Keratinocyte (primary cell): Measurements from ENCODE around the gene TBC1D10B. TPM values are rescaled to one million over a fixed set of nuclear protein-coding genes. Genes with fewer than 3 reads are reported as not detected.

Source experiments
- DNase-seq: peaks from one replicate; pipeline ENCODE4 v3.0.0-alpha.2; 2011; ENCODE audit warnings: low read depth, missing footprints, low spot score
- FAIRE-seq: peaks from 2 replicates; lab custom pipeline; 2011; peaks lifted over from hg19 to GRCh38; lab: Jason Lieb, UNC
- H2AFZ ChIP-seq: 2 replicates; pipeline ENCODE4 v1.6.0; 2012; ENCODE audit warnings: low read length, control low read depth, inconsistent platforms; ENCODE audit not compliant: control insufficient read depth
- H3K27ac ChIP-seq: 2 replicates; pipeline ENCODE4 v1.5.1; 2011; ENCODE audit warnings: low read length; ENCODE audit not compliant: control insufficient read depth, insufficient read depth
- H3K27me3 ChIP-seq: 3 replicates; pipeline ENCODE4 v1.6.0; 2011; ENCODE audit warnings: low read length; ENCODE audit not compliant: control insufficient read depth, insufficient read depth; ENCODE audit errors: extremely low read depth
- H3K36me3 ChIP-seq, 2 experiments: 2 replicates in 1 of 2; 3 replicates in 1 of 2; pipeline ENCODE4 v1.5.1; 2011; ENCODE audit warnings: low read length in 2 of 2, mild to moderate bottlenecking in 1 of 2; ENCODE audit not compliant: control insufficient read depth in 2 of 2, insufficient read depth in 2 of 2; ENCODE audit errors: extremely low read depth in 1 of 2
- H3K4me1 ChIP-seq: 3 replicates; pipeline ENCODE4 v1.5.1; 2011; ENCODE audit warnings: low read length; ENCODE audit not compliant: control insufficient read depth, insufficient read depth; ENCODE audit errors: extremely low read depth
- H3K4me2 ChIP-seq: 3 replicates; pipeline ENCODE4 v1.6.0; 2011; ENCODE audit warnings: low read depth, low read length; ENCODE audit not compliant: control insufficient read depth, insufficient read depth; ENCODE audit errors: extremely low read depth
- H3K4me3 ChIP-seq, 3 experiments: fragments of 200-600 bp in 1 of 3; sonication (generic) in 1 of 3; 2 replicates in 2 of 3; 3 replicates in 1 of 3; pipeline ENCODE4 v1.5.1; 2011 to 2016; ENCODE audit warnings: low read length in 3 of 3, mild to moderate bottlenecking in 3 of 3, control low read depth in 2 of 3, inconsistent platforms in 1 of 3, low read depth in 1 of 3, mixed read lengths in 1 of 3, mixed run types in 1 of 3, moderate library complexity in 1 of 3; ENCODE audit not compliant: control insufficient read depth in 2 of 3, insufficient read depth in 2 of 3; ENCODE audit errors: extremely low read depth in 1 of 3
- H3K79me2 ChIP-seq: 2 replicates; pipeline ENCODE4 v1.6.0; 2012; ENCODE audit warnings: low read length; ENCODE audit not compliant: control insufficient read depth, insufficient read depth
- H3K9ac ChIP-seq: 3 replicates; pipeline ENCODE4 v1.6.0; 2011; ENCODE audit warnings: low read length; ENCODE audit not compliant: control insufficient read depth, insufficient read depth; ENCODE audit errors: extremely low read depth
- H3K9me1 ChIP-seq: 3 replicates; pipeline ENCODE4 v1.6.0; 2011; ENCODE audit warnings: low read length; ENCODE audit not compliant: control insufficient read depth, insufficient read depth; ENCODE audit errors: extremely low read depth
- H3K9me3 ChIP-seq: 2 replicates; pipeline ENCODE4 v1.5.1; 2012; ENCODE audit warnings: low read depth, low read length; ENCODE audit not compliant: control insufficient read depth
- H4K20me1 ChIP-seq: 3 replicates; pipeline ENCODE4 v1.6.0; 2011; ENCODE audit warnings: low read length; ENCODE audit not compliant: control insufficient read depth, insufficient read depth; ENCODE audit errors: extremely low read depth
- EZH2 ChIP-seq: IDR thresholded peaks from one replicate; pipeline ENCODE4 v1.6.1; 2012; ENCODE audit warnings: inconsistent platforms, mild to moderate bottlenecking, low read length, moderate library complexity
- dilution Hi-C: fragments of 300-500 bp; cut with MboI; formaldehyde crosslinking; loops from one replicate; pipeline ENCODE4 v1.7.0; 2020; ENCODE audit warnings: low sequenced_read_pairs; ENCODE audit not compliant: extremely low pct_ligation_motif_present
- polyA plus RNA-seq, 5 experiments: library from polyadenylated mRNA; depleted of rRNA in 3 of 5; stranded (reverse) in 3 of 5; stranded (forward) in 1 of 5; unstranded in 1 of 5; fragments of >200 nt; gene quantifications; 1 replicate in 1 of 5; 2 replicates in 3 of 5; 3 replicates in 1 of 5; pipeline versions ENCODE4 v1.2.1 to v1.2.3, GENCODE V29; 2011 to 2012; ENCODE audit warnings: missing spikeins in 2 of 5, low read depth in 1 of 5, low replicate concordance in 1 of 5
- TF ChIP-seq, protein P1 (sequence below), 3 experiments: IDR thresholded peaks in 1 of 3; conservative IDR thresholded peaks in 1 of 3; optimal IDR thresholded peaks in 1 of 3; 2 replicates in 2 of 3; 3 replicates in 1 of 3; pipeline versions ENCODE3 to v1.5.1; 2011; ENCODE audit warnings: low read length in 3 of 3, mild to moderate bottlenecking in 3 of 3, moderate library complexity in 2 of 3, control low read depth in 1 of 3, inconsistent platforms in 1 of 3; ENCODE audit not compliant: insufficient read depth in 2 of 3; ENCODE audit errors: extremely low read depth in 1 of 3

Gene TBC1D10B
- polyA plus RNA-seq, 1 donor (not counting 4 experiments of a cell fraction or from before 2014, with no cell fraction given): 8.6 TPM

DNA sequence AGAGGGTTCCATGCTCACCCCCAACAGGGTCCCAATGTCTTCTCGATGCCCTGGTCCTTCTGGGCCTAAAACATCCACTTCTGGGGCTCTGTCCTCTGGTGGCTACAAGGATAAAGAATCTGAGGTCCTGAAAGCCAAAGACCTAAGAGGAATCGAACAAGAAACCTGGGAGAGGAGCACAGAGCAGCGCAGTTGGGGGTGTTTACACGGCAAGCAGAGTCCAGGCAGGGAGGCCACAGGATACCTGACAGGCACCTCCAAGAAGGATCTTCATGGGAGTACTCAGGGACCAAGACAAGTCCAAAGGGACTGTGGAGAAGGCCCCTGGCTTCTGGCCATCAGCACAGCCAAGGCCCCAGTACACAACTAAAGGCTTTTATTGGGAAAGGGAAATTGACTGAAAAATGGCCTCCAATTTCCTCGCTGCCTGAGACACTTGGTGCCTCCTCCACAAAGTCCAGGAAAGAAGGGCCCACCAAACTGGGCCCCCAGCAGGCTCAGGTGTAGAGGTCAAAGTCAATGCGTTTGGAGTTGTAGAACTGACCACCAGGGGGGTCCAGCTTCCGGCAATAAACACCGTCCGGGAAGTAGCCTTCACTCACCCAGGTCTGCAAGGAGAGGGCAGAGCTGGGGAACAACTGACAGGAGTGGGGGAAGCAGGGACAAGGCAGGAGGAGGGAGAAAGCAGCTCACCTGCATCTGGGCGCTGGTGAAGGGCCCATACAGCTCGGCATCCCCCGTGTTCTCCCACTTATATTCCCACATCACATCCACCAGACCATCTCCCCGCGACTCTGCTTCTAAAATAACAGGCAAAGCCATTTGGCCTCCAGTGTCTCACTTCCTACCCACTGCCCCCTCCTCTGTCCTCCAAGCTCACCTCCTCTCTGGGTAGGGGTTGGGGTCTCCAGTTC lies 17.5 kb downstream of the TBC1D10B start:
- Histone ChIP-seq H3K36me3 (peaks cover 31 to 38% of the 10 kb centered on the region in 2 experiments), H3K9me1 (no peaks in the 10 kb centered on the region), H3K4me1 (peaks cover 16% of the 10 kb centered on the region), H3K9me3 (no peaks in the 10 kb centered on the region), H3K9ac (no peak overlapping the region), H3K4me2 (no peak overlapping the region), H3K79me2 (peaks cover 30% of the 10 kb centered on the region), H4K20me1 (no peaks in the 10 kb centered on the region), H2AFZ (no peak overlapping the region), H3K4me3 (no peak overlapping the region), H3K27ac (no peak overlapping the region), H3K27me3 (no peaks in the 10 kb centered on the region)
- TF ChIP-seq, protein P1, sequence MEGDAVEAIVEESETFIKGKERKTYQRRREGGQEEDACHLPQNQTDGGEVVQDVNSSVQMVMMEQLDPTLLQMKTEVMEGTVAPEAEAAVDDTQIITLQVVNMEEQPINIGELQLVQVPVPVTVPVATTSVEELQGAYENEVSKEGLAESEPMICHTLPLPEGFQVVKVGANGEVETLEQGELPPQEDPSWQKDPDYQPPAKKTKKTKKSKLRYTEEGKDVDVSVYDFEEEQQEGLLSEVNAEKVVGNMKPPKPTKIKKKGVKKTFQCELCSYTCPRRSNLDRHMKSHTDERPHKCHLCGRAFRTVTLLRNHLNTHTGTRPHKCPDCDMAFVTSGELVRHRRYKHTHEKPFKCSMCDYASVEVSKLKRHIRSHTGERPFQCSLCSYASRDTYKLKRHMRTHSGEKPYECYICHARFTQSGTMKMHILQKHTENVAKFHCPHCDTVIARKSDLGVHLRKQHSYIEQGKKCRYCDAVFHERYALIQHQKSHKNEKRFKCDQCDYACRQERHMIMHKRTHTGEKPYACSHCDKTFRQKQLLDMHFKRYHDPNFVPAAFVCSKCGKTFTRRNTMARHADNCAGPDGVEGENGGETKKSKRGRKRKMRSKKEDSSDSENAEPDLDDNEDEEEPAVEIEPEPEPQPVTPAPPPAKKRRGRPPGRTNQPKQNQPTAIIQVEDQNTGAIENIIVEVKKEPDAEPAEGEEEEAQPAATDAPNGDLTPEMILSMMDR (optimal IDR thresholded peaks at IDR 0.05 in 1 of 3, IDR thresholded peaks at IDR 0.05 in 1 of 3, conservative IDR thresholded peaks at IDR 0.05 in 1 of 3; ENCODE audit: extremely low read depth in 1 of 3, insufficient read depth in 2 of 3, low read length in 3 of 3): peak in 1 of 3 experiments; percentile 9
- no peak for TF ChIP-seq EZH2
- FAIRE-seq: no peak
- dilution Hi-C loops: no loop called here
- no peak for DNase-seq

DNA sequence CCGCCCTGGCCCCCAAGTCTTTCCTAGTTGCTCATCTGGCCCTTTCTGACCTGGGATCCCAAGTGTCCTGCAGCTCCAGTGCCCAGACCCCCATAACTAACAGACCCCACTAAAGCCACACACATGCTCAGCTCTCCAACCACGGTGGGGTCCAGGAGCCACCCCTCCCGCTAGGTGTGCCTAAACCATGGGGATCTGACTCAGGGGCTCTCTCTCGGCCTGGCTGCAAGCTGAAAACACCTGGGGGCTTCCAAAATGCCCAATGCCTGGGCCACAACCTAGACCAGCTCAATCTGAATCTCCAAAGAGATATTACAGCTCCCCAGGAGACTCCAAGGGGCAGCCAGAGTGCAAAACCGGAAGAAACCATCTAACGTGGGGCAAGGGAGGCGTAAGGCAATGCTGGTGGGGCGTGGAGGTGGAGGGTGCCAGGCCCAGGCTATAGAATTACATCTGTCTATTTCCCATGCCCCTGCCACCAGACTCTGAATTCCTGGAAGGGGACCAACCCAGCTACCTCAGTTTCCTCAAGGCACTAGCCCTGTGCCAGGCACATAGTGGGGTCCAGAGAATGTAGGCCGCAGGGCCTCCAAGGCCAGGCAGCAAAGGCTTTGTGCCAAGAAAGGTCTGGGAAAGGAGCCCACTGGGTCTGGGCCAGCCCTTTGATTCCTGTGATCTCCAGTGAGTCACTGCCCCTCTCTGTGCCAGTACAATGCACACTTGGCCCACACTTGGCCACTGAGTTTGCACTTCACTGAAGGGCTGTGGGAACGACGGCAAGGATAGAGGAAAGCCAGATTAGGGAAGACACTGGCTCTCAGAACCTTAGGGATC lies 18.5 kb downstream of the TBC1D10B start:
- no peak for TF ChIP-seq EZH2
- TF ChIP-seq, protein P1 (optimal IDR thresholded peaks at IDR 0.05 in 1 of 3, IDR thresholded peaks at IDR 0.05 in 1 of 3, conservative IDR thresholded peaks at IDR 0.05 in 1 of 3; ENCODE audit: extremely low read depth in 1 of 3, insufficient read depth in 2 of 3, low read length in 3 of 3): no peak
- H3K9ac ChIP-seq: no peak overlapping the region
- no peaks in the 10 kb centered on the region for H3K9me1 ChIP-seq
- no peak for FAIRE-seq
- peaks cover 30% of the 10 kb centered on the region for H3K79me2 ChIP-seq
- no peak overlapping the region for H2AFZ ChIP-seq
- no peaks in the 10 kb centered on the region for H3K9me3 ChIP-seq
- H3K4me2 ChIP-seq: no peak overlapping the region
- H4K20me1 ChIP-seq: no peaks in the 10 kb centered on the region
- no peaks in the 10 kb centered on the region for H3K27me3 ChIP-seq
- peaks cover 25 to 34% of the 10 kb centered on the region in 2 experiments for H3K36me3 ChIP-seq
- dilution Hi-C loops: no loop called here
- H3K4me1 ChIP-seq: peaks cover 14% of the 10 kb centered on the region
- H3K4me3 ChIP-seq: no peak overlapping the region
- H3K27ac ChIP-seq: no peak overlapping the region
- DNase-seq: no peak
